ENCODE measurements around the gene F10. TPM values are rescaled to one million over a fixed set of nuclear protein-coding genes. Genes with fewer than 3 reads are reported as not detected.

Gene F10
- total and polyA plus RNA-seq, 4 donors: 2.5 to 18.8 (median 7.7) TPM

- WGBS, 2 donors: 91% methylated on average over 31 to 33 of the region's 33 CpGs
- no peaks in the 10 kb centered on the region for H3K9me3 ChIP-seq (ENCODE audit: control insufficient read depth in 4 of 4, insufficient read depth in 3 of 4, low read length in 3 of 4)
- no peak for DNase-seq
- no peak for TF ChIP-seq CTCF (IDR thresholded peaks at IDR 0.05; ENCODE audit: control extremely low read depth, extremely low read depth)
- peaks cover 0 to 20% (median 4%) of the 10 kb centered on the region in 4 donors for H3K36me3 ChIP-seq (ENCODE audit: control insufficient read depth in 4 of 4, insufficient read depth in 4 of 4, low read length in 4 of 4)
- H3K27ac ChIP-seq (ENCODE audit: low read depth in 1 of 2, low read length in 1 of 2): no peak overlapping the region
- H3K9ac ChIP-seq (ENCODE audit: insufficient read depth in 1 of 2, low read length in 2 of 2): no peak overlapping the region
- peaks cover 0 to 3% (median 0%) of the 10 kb centered on the region in 5 donors for H3K4me1 ChIP-seq (ENCODE audit: control insufficient read depth in 5 of 5, insufficient read depth in 5 of 5, low read length in 5 of 5)
- ATAC-seq (ENCODE audit: insufficient read depth, low FRiP score): no peak
- H3K4me3 ChIP-seq: no peak overlapping the region
- H3K27me3 ChIP-seq (ENCODE audit: control insufficient read depth in 3 of 3, insufficient read depth in 3 of 3, low read length in 2 of 3): no peaks in the 10 kb centered on the region
Observed at GRCh38 chr13:113091891-113092775, 30.5 kb upstream of the F10 start.

- no peak for ATAC-seq (ENCODE audit: insufficient read depth, low FRiP score)
- no peak for DNase-seq
- Histone ChIP-seq H3K9me3 (ENCODE audit: control insufficient read depth in 4 of 4, insufficient read depth in 3 of 4, low read length in 3 of 4) (no peaks in the 10 kb centered on the region), H3K27me3 (ENCODE audit: control insufficient read depth in 3 of 3, insufficient read depth in 3 of 3, low read length in 2 of 3) (no peaks in the 10 kb centered on the region), H3K4me3 (no peak overlapping the region), H3K27ac (ENCODE audit: low read depth in 1 of 2, low read length in 1 of 2) (no peak overlapping the region), H3K9ac (ENCODE audit: insufficient read depth in 1 of 2, low read length in 2 of 2) (no peak overlapping the region), H3K4me1 (ENCODE audit: control insufficient read depth in 5 of 5, insufficient read depth in 5 of 5, low read length in 5 of 5) (peaks cover 0 to 3% (median 0%) of the 10 kb centered on the region in 5 donors), H3K36me3 (ENCODE audit: control insufficient read depth in 4 of 4, insufficient read depth in 4 of 4, low read length in 4 of 4) (peaks cover 0 to 15% (median 2%) of the 10 kb centered on the region in 4 donors)
- 94% methylated on average over 24 to 25 of the region's 25 CpGs for WGBS, 2 donors
- no peak for TF ChIP-seq CTCF (IDR thresholded peaks at IDR 0.05; ENCODE audit: control extremely low read depth, extremely low read depth)
Observed at GRCh38 chr13:113092776-113093579, 29.6 kb upstream of the F10 start.

- Histone ChIP-seq H3K4me3 (no peak overlapping the region), H3K27me3 (ENCODE audit: control insufficient read depth in 3 of 3, insufficient read depth in 3 of 3, low read length in 2 of 3) (peaks cover 0 to 2% (median 2%) of the 10 kb centered on the region in 3 donors), H3K9ac (ENCODE audit: insufficient read depth in 1 of 2, low read length in 2 of 2) (no peak overlapping the region), H3K9me3 (ENCODE audit: control insufficient read depth in 4 of 4, insufficient read depth in 3 of 4, low read length in 3 of 4) (no peaks in the 10 kb centered on the region), H3K27ac (ENCODE audit: low read depth in 1 of 2, low read length in 1 of 2) (no peak overlapping the region), H3K4me1 (ENCODE audit: control insufficient read depth in 5 of 5, insufficient read depth in 5 of 5, low read length in 5 of 5) (peaks cover 0 to 9% (median 0%) of the 10 kb centered on the region in 5 donors), H3K36me3 (ENCODE audit: control insufficient read depth in 4 of 4, insufficient read depth in 4 of 4, low read length in 4 of 4) (peaks cover 0 to 9% (median 0%) of the 10 kb centered on the region in 4 donors)
- WGBS, 2 donors: 87% methylated on average over 29 of the region's 29 CpGs
- DNase-seq: no peak
- no peak for TF ChIP-seq CTCF (IDR thresholded peaks at IDR 0.05; ENCODE audit: control extremely low read depth, extremely low read depth)
- ATAC-seq (ENCODE audit: insufficient read depth, low FRiP score): no peak
Observed at GRCh38 chr13:113093580-113094409, 28.8 kb upstream of the F10 start.

All from lung (tissue), 12 donors.